Ishikawa (cell line): ENCODE data around the gene CD6.

Experiments used
- CEBPB ChIP-seq: IDR thresholded peaks from 2 replicates; pipeline ENCODE4 v1.6.1; 2012
- CREB1 ChIP-seq: IDR thresholded peaks from 2 replicates; pipeline ENCODE4 v1.6.1; 2012; ENCODE audit warnings: low read depth
- EGR1 ChIP-seq: IDR thresholded peaks from 2 replicates; pipeline ENCODE4 v1.6.1; 2012
- EP300 ChIP-seq: IDR thresholded peaks from 2 replicates; pipeline ENCODE4 v1.6.1; 2012; ENCODE audit warnings: borderline replicate concordance
- FOXM1 ChIP-seq: IDR thresholded peaks from 2 replicates; pipeline ENCODE4 v1.6.1; 2012; ENCODE audit warnings: low read depth, borderline replicate concordance
- NFIC ChIP-seq: IDR thresholded peaks from 2 replicates; pipeline ENCODE4 v1.6.1; 2012
- RAD21 ChIP-seq: IDR thresholded peaks from 2 replicates; pipeline ENCODE4 v1.6.1; 2012; ENCODE audit warnings: low read depth
- TAF1 ChIP-seq: IDR thresholded peaks from 2 replicates; pipeline ENCODE4 v1.6.1; 2012; ENCODE audit warnings: low read depth, mild to moderate bottlenecking
- TCF12 ChIP-seq: IDR thresholded peaks from 2 replicates; pipeline ENCODE4 v1.6.1; 2012; ENCODE audit warnings: low read depth
- TEAD4 ChIP-seq: IDR thresholded peaks from 2 replicates; pipeline ENCODE4 v1.6.1; 2012
- USF1 ChIP-seq: IDR thresholded peaks from 2 replicates; pipeline ENCODE4 v1.6.1; 2012
- YY1 ChIP-seq: IDR thresholded peaks from 2 replicates; pipeline ENCODE4 v1.6.1; 2012; ENCODE audit warnings: low read depth
- ZBTB7A ChIP-seq: IDR thresholded peaks from 2 replicates; pipeline ENCODE4 v1.6.1; 2012; ENCODE audit warnings: low read depth
- TF ChIP-seq, protein P1 (sequence below): IDR thresholded peaks from 2 replicates; pipeline ENCODE4 v1.6.1; 2012; ENCODE audit warnings: low read depth, mild to moderate bottlenecking
- TF ChIP-seq, protein P2 (sequence below): IDR thresholded peaks from 2 replicates; pipeline ENCODE4 v1.6.1; 2012

CD6 gene

GRCh38 chr11:61019037-61019831 lies 47.8 kb downstream of the CD6 start:
- TF ChIP-seq ZBTB7A (no peak), TAF1 (no peak), FOXM1 (no peak), RAD21 (no peak)

GRCh38 chr11:61019832-61020405 lies 48.4 kb downstream of the CD6 start:
- no peak for TF ChIP-seq USF1

- TF ChIP-seq TEAD4 = no peak
- TF ChIP-seq TAF1 = no peak
- no peak for TF ChIP-seq CEBPB
- TF ChIP-seq ZBTB7A = no peak
- TF ChIP-seq RAD21 = no peak
- no peak for TF ChIP-seq YY1
- TF ChIP-seq USF1 = no peak
- TF ChIP-seq EGR1 = no peak
- TF ChIP-seq CREB1 = no peak
- no peak for TF ChIP-seq EP300
- TF ChIP-seq, protein P1, sequence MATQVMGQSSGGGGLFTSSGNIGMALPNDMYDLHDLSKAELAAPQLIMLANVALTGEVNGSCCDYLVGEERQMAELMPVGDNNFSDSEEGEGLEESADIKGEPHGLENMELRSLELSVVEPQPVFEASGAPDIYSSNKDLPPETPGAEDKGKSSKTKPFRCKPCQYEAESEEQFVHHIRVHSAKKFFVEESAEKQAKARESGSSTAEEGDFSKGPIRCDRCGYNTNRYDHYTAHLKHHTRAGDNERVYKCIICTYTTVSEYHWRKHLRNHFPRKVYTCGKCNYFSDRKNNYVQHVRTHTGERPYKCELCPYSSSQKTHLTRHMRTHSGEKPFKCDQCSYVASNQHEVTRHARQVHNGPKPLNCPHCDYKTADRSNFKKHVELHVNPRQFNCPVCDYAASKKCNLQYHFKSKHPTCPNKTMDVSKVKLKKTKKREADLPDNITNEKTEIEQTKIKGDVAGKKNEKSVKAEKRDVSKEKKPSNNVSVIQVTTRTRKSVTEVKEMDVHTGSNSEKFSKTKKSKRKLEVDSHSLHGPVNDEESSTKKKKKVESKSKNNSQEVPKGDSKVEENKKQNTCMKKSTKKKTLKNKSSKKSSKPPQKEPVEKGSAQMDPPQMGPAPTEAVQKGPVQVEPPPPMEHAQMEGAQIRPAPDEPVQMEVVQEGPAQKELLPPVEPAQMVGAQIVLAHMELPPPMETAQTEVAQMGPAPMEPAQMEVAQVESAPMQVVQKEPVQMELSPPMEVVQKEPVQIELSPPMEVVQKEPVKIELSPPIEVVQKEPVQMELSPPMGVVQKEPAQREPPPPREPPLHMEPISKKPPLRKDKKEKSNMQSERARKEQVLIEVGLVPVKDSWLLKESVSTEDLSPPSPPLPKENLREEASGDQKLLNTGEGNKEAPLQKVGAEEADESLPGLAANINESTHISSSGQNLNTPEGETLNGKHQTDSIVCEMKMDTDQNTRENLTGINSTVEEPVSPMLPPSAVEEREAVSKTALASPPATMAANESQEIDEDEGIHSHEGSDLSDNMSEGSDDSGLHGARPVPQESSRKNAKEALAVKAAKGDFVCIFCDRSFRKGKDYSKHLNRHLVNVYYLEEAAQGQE = no peak
Observed at GRCh38 chr11:61020551-61021235, 49.2 kb downstream of the CD6 start.

- TF ChIP-seq, protein P1 = no peak
- no peak for TF ChIP-seq TAF1
- TF ChIP-seq TCF12 = no peak
- no peak for TF ChIP-seq ZBTB7A
- TF ChIP-seq YY1 = no peak
- no peak for TF ChIP-seq FOXM1
- TF ChIP-seq, protein P2, sequence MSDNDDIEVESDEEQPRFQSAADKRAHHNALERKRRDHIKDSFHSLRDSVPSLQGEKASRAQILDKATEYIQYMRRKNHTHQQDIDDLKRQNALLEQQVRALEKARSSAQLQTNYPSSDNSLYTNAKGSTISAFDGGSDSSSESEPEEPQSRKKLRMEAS = no peak
- TF ChIP-seq RAD21 = no peak
- TF ChIP-seq NFIC = no peak
- no peak for TF ChIP-seq TEAD4
- TF ChIP-seq CREB1 = no peak
- TF ChIP-seq EGR1 = no peak
- TF ChIP-seq CEBPB = no peak
- TF ChIP-seq USF1 = no peak
Observed at GRCh38 chr11:61021661-61022212, 50.3 kb downstream of the CD6 start.

- TF ChIP-seq TEAD4 (no peak), EP300 (no peak), TAF1 (no peak), NFIC (no peak), USF1 (no peak), FOXM1 (no peak), EGR1 (no peak), CEBPB (no peak), TCF12 (no peak), CREB1 (no peak), ZBTB7A (no peak), YY1 (no peak)
- TF ChIP-seq, protein P2 = no peak
Observed at GRCh38 chr11:61022311-61023085, 51.0 kb downstream of the CD6 start.
